OCI-LY1 (cell line): ENCODE results near the gene RGS7BP.

ENCODE experiments used
- H2AFZ ChIP-seq: fragments of 200-600 bp; sonication (generic), shearing (Covaris generic); 2 replicates; pipeline ENCODE4 v1.6.0; 2014; ENCODE audit warnings: antibody characterized with exemption, mild to moderate bottlenecking, low read length
- H3F3A ChIP-seq: fragments of 200-600 bp; sonication (generic), shearing (Covaris generic); 2 replicates; pipeline ENCODE4 v1.6.0; 2014; ENCODE audit warnings: mild to moderate bottlenecking, antibody characterized with exemption, low read length, moderate library complexity; ENCODE audit not compliant: insufficient read depth
- H3K27ac ChIP-seq: fragments of 200-600 bp; sonication (generic); 2 replicates; pipeline ENCODE4 v1.5.1; 2014; ENCODE audit warnings: low read length, mixed run types, mild to moderate bottlenecking, low read depth; ENCODE audit not compliant: poor library complexity, severe bottlenecking
- H3K27me3 ChIP-seq: fragments of 200-600 bp; sonication (generic); 2 replicates; pipeline ENCODE4 v1.6.0; 2014; ENCODE audit warnings: antibody characterized with exemption, mild to moderate bottlenecking, low read length, moderate library complexity; ENCODE audit not compliant: insufficient read depth
- H3K36me3 ChIP-seq: fragments of 200-600 bp; sonication (generic); 2 replicates; pipeline ENCODE4 v1.6.1; 2014; ENCODE audit warnings: mild to moderate bottlenecking, antibody characterized with exemption, low read length, moderate library complexity, mixed read lengths; ENCODE audit not compliant: insufficient read depth
- H3K4me1 ChIP-seq: fragments of 200-600 bp; sonication (generic); 2 replicates; pipeline ENCODE4 v1.5.1; 2014; ENCODE audit warnings: mild to moderate bottlenecking, low read length, moderate library complexity; ENCODE audit not compliant: insufficient read depth, severe bottlenecking
- H3K4me2 ChIP-seq: fragments of 200-600 bp; sonication (generic), shearing (Covaris generic); 2 replicates; pipeline ENCODE4 v1.6.1; 2014; ENCODE audit warnings: low read length
- H3K4me3 ChIP-seq: fragments of 200-600 bp; sonication (generic); 2 replicates; pipeline ENCODE4 v1.5.1; 2014; ENCODE audit warnings: low read length, low read depth, mild to moderate bottlenecking, mixed read lengths; ENCODE audit not compliant: poor library complexity, severe bottlenecking
- H3K79me2 ChIP-seq: fragments of 200-600 bp; shearing (Covaris generic); 2 replicates; pipeline ENCODE4 v1.6.1; 2016; ENCODE audit warnings: mixed run types, low read length, mixed read lengths; ENCODE audit not compliant: insufficient read depth
- H3K9ac ChIP-seq: fragments of 200-600 bp; sonication (generic), shearing (Covaris generic); 2 replicates; pipeline ENCODE4 v1.6.1; 2014; ENCODE audit warnings: mild to moderate bottlenecking, low read length, mixed read lengths
- H3K9me2 ChIP-seq: fragments of 200-600 bp; sonication (generic), shearing (Covaris generic); 2 replicates; pipeline ENCODE4 v1.6.1; 2014; ENCODE audit warnings: low read depth, mild to moderate bottlenecking, low read length, mixed read lengths
- H3K9me3 ChIP-seq: fragments of 200-600 bp; shearing (Covaris generic); 2 replicates; pipeline ENCODE4 v1.6.1; 2014; ENCODE audit warnings: low read length, mixed read lengths
- H4K20me1 ChIP-seq: fragments of 200-600 bp; sonication (generic), shearing (Covaris generic); 2 replicates; pipeline ENCODE4 v1.6.0; 2016; ENCODE audit warnings: mild to moderate bottlenecking, low read length; ENCODE audit not compliant: insufficient read depth
- CTCF ChIP-seq: fragments of 200-600 bp; sonication (generic), shearing (Covaris generic); IDR thresholded peaks from 2 replicates; pipeline ENCODE4 v1.5.1; 2017; ENCODE audit warnings: mild to moderate bottlenecking, antibody characterized with exemption, low read length, moderate library complexity, mixed read lengths
- EZH2 ChIP-seq: fragments of 200-600 bp; sonication (generic), shearing (Covaris generic); IDR thresholded peaks from 2 replicates; pipeline ENCODE4 v1.8.0; 2017; ENCODE audit warnings: borderline replicate concordance, mixed run types, mild to moderate bottlenecking, antibody characterized with exemption, low read length, moderate library complexity, mixed read lengths

The RGS7BP gene

GRCh38 chr5:64570395-64570996 lies 64.7 kb downstream of the RGS7BP start:
- H3K27me3 ChIP-seq: no peaks in the 10 kb centered on the region
- no peaks in the 10 kb centered on the region for H4K20me1 ChIP-seq
- TF ChIP-seq CTCF (no peak), EZH2 (no peak)
- H3F3A ChIP-seq: no peaks in the 10 kb centered on the region
- H3K4me2 ChIP-seq: no peak overlapping the region
- no peak overlapping the region for H3K4me3 ChIP-seq
- H3K4me1 ChIP-seq: no peaks in the 10 kb centered on the region
- no peaks in the 10 kb centered on the region for H3K9me3 ChIP-seq
- no peaks in the 10 kb centered on the region for H3K9me2 ChIP-seq
- H2AFZ ChIP-seq: no peak overlapping the region
- no peak overlapping the region for H3K27ac ChIP-seq
- H3K79me2 ChIP-seq: no peaks in the 10 kb centered on the region
- H3K9ac ChIP-seq: no peak overlapping the region
- H3K36me3 ChIP-seq: no peaks in the 10 kb centered on the region

- H3K9ac ChIP-seq: no peak overlapping the region
- H3K36me3 ChIP-seq: no peaks in the 10 kb centered on the region
- no peaks in the 10 kb centered on the region for H3K79me2 ChIP-seq
- no peaks in the 10 kb centered on the region for H3K4me1 ChIP-seq
- no peaks in the 10 kb centered on the region for H3K27me3 ChIP-seq
- no peak overlapping the region for H3K4me2 ChIP-seq
- no peak overlapping the region for H3K4me3 ChIP-seq
- H4K20me1 ChIP-seq: no peaks in the 10 kb centered on the region
- H3K27ac ChIP-seq: no peak overlapping the region
- no peaks in the 10 kb centered on the region for H3F3A ChIP-seq
- TF ChIP-seq EZH2 (no peak), CTCF (no peak)
- no peaks in the 10 kb centered on the region for H3K9me3 ChIP-seq
- H2AFZ ChIP-seq: no peak overlapping the region
- no peaks in the 10 kb centered on the region for H3K9me2 ChIP-seq
Measured at GRCh38 chr5:64575561-64575960, 69.7 kb downstream of the RGS7BP start.

- no peak overlapping the region for H3K4me2 ChIP-seq
- no peaks in the 10 kb centered on the region for H3K9me2 ChIP-seq
- H3K4me1 ChIP-seq: no peaks in the 10 kb centered on the region
- no peaks in the 10 kb centered on the region for H3K79me2 ChIP-seq
- H2AFZ ChIP-seq: no peak overlapping the region
- no peak overlapping the region for H3K9ac ChIP-seq
- H3K4me3 ChIP-seq: no peak overlapping the region
- H4K20me1 ChIP-seq: no peaks in the 10 kb centered on the region
- TF ChIP-seq CTCF (no peak), EZH2 (no peak)
- no peaks in the 10 kb centered on the region for H3F3A ChIP-seq
- no peaks in the 10 kb centered on the region for H3K36me3 ChIP-seq
- no peaks in the 10 kb centered on the region for H3K9me3 ChIP-seq
- no peaks in the 10 kb centered on the region for H3K27me3 ChIP-seq
- H3K27ac ChIP-seq: no peak overlapping the region
Measured at GRCh38 chr5:64576250-64576649, 70.4 kb downstream of the RGS7BP start.
